GM18907 (cell line): ENCODE measurements around the gene CEP57L1.
"Not testable (repeated sequence)": the region's sequence is repeated elsewhere in the genome, so short reads cannot be mapped to it uniquely, and the experiment has no call there.

ENCODE experiments used
- ATAC-seq: cut with Tn5 transposase; IDR thresholded peaks from one replicate; pipeline ENCODE4 v1.9.1; 2021; ENCODE audit warnings: mild to moderate bottlenecking, moderate library complexity; ENCODE audit not compliant: unreplicated experiment

The CEP57L1 gene

DNA sequence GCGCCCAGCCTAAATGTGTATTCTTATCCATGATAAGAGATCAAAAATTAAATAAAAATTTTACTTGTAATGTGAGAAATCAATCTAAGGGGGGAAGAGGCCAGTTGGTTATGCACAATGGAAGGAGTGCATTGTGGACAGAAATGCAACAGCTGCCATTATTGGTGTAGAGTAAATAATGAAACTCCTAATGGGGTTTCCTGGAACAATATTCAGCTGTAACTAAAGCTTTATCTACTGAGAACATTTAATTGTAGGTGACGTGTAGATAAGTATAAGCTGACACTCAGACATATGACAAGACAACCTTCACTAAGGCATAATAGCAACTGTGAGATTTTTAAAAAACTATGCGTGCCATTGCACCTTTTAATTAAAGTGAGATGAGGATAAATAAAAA lies 71.4 kb downstream of the CEP57L1 start:
- no peak for ATAC-seq

DNA sequence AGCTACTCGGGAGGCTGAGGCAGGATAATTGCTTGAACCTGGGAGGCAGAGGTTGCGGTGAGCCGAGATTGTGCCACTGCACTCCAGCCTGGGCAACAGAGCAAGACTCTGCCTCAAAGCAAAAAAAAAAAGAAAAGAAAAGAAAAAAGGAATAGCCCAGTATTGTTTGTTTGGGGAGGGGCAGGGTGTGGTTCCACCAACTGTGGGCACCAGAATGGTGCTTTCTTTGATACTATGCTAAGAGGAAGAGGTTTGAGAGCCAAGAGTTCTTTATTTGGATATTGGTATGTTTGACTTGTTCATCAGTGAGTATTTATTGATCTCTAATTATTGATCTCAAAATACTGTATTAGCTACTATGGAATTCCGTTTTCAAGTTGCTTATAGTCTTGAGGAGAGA lies 72.3 kb downstream of the CEP57L1 start:
- no peak for ATAC-seq

GRCh38 chr6:109170333-109170732 lies 75.0 kb downstream of the CEP57L1 start:
- no peak for ATAC-seq

DNA sequence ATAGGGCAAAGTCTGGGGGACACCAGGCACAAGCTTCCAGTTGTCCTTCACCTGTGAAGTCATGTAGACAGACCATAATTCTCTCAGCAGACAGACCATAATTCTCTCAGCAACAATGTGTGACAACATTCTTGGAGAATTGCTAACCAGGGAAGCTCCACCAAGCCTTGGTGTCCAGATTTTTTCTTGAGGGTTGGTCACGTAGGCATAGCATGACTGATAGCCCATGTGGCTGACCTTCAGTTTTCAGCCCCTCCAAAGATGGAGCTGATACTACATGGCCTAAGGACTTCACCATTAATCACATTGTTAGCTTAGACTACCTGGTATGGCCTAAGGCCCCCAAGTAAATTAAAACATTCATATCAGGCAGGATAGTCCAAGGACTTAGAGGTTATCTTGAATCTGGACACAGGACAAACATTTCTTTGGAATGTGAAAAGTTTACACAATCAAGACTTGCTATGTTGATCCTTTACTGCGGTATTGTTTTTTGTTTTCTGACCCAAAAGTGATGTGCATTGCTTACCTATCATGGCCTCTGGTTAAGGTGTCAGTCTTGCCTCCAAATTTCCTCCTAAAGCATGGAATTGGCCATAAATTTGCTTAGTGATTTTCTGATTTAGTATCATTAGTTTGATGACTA lies 76.9 kb downstream of the CEP57L1 start:
- ATAC-seq: no peak

GRCh38 chr6:109174916-109175315 lies 79.6 kb downstream of the CEP57L1 start:
- no peak for ATAC-seq

DNA sequence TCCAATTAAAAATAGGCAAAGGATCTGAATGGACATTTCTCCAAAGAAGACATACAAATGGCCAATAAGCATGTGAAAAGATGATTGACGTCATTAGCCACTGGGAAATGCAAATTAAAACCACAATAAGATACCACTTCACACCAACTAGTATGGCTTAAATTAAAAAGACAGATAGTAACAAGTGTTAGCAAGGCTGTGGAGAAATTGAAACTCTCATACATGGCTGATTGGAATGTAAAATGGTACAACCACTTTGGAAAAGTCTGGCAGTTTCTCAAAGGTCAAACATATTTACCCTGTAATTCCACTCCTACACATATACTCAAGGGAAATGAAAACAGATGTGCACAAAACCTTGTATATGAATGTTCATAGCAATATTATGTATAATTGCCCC lies 83.6 kb downstream of the CEP57L1 start:
- no peak for ATAC-seq

- no peak for ATAC-seq
These were observed 84.2 kb downstream of the CEP57L1 start for GRCh38 chr6:109179507-109179906.

GRCh38 chr6:109182578-109182977 lies 87.3 kb downstream of the CEP57L1 start:
- ATAC-seq: no peak

- ATAC-seq: no peak
These were observed 87.9 kb downstream of the CEP57L1 start for GRCh38 chr6:109183109-109183650.

- ATAC-seq: no peak
These were observed 89.3 kb downstream of the CEP57L1 start for GRCh38 chr6:109184638-109185037.

DNA sequence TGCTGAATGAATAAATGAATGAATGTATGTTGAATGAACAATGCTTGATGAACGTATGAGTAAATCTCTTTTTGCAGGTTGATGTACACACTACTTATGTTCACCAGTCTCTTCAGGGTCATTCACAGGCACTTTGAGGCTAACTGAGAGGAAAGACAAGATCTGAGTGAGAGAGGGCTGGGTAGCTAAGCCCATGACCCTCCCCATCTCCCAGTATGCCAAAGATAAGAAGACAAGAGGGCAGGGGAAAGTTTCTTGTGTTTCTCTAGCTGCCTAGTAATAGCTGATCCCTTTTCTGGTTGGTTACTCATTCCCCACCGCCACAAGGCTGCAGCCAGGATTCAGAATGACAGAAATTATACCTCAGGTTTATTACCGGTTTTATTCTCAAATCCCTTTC lies 90.7 kb downstream of the CEP57L1 start:
- no peak for ATAC-seq

DNA sequence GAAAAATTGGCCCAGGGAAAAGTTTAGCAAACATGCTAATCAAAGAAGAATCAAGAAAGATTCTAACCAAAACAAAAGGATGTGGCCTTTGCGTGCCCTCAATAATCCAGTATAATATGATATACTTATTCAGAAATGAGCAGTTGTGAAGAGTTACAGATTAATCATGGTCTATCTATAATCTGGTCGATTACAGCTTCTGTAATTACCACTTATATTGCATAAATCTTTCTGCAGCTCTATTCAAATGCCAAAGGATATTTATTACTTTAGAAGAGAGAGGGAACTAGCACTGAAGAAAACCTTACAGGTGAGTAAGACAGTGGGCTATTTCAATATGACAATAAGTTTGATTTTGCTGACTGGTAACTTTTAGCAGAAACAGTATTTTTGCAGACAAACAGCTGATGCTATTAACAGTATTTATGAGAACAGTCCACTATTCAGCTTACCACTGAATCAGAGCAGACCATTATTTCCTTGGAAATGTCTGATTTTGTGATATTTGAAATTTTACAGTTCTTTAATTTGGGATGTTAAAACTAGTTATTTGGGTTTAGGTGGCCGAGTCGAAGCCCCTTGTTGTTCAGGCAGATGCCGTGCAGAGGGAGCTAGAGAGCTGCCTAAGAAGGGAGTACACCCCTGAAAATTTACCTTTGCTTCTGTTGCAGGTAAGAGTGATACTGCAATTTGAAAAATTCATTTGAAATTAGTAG lies 92.2 kb downstream of the CEP57L1 start:
- no peak for ATAC-seq

DNA sequence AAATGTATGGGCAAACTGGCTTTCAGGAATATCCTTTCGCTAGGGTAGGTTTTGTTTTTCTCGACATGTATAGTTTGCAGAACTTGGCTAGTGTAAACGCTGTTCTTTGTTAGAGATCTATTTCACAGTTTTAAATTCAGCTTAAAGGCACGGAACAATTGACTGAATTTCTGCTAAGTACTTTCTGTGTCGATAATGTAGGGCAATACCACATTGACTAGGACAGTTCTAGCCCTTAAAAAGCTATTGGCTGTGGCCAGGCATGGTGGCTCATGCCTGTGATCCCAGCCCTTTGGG lies 92.8 kb downstream of the CEP57L1 start:
- no peak for ATAC-seq

- ATAC-seq: not testable (repeated sequence)
These were observed 96.1 kb downstream of the CEP57L1 start for GRCh38 chr6:109191368-109191767.

DNA sequence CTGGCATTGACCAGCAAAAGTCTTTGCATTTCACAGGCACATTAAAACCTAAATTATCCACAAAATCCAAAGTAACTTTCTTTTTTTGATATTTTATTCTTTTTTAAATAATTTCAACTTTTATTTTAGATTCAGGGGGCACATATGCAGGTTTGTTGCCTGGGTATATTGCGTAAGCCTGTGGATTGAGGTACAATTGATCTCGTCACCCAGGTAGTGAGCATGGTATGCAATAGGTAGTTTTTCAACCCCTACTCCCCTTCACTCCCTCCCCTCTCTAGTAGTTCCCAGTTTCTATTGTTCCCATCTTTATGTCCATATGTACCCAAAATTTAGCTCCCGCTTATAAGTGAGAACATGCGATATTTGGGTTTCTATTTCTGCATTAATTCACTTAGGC lies 97.6 kb downstream of the CEP57L1 start:
- ATAC-seq: no peak

DNA sequence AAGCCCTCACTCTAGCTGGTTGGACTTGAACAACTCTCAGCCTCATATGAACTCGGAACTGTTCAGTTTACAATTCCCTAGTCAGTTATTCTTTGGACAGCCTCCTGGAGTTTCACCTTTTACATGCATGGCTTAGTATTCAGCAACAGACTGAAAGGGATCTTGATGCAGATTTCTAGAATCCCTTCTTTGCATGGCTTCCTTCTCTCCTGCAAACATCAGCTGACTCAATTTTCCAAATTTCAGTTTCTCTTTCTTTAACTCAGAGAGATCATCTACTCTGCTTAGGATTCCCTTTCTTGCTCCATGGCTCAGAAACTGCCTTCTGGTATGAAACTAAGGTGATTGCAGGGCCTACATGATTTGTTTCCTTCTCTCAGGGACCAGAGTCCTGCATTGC lies 99.6 kb downstream of the CEP57L1 start:
- no peak for ATAC-seq

- ATAC-seq: no peak
These were observed 101.8 kb downstream of the CEP57L1 start for GRCh38 chr6:109197061-109197460.

DNA sequence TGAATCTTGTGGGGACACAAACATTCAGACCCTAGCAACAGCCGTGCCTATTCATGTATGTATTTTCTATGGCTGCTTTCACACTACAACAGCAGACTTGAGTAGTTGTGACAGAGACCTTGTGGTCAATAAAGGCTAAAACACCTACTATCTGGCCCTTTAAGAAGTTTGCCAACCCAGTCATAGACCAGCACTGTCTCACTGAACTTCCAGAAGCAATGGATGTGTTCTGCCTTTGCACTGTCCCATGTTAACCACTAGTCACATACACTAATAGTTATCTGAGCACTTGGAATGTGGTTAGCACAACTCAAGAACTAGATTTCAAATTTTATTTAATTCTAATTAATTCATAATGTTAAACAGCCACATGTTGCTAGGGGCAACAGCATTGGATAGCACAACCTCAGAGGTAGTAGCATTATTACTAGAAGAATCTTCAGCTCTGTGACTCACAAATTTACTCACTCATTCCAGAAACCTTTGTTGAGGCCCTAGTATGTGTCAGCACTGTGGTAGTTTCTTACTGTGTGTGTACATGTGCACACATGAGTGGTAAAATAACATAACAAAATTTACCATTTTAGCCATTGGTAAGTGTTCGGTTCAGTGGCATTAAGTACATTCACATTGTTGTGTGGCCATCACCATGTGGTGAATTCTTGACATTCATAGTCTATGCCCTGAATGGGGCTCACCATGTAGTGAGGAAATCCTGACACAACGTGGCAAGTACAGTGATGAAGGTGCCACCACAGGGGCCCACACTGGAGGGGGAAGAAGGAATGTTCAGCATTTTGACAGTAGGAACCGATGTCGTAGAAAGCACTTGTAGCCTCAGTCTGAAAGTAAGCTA lies 107.3 kb downstream of the CEP57L1 start:
- ATAC-seq: no peak

DNA sequence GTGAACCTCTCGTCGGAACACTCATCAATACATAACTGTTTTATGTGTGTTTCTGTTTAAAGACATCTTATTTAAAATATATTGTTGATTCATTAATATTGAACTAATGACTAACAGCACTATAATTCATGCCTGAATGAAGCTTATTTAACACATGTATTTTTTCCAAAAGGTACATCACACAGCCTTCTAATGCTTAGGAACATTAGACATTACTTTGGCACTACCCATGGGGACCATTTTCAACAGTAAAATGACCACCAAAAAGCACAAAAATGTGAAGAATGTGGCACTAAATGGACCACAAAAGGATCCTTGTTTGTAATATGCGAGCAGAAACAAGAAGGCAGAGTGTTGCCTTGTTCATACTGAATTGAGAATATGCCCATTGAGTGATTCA lies 109.2 kb downstream of the CEP57L1 start:
- ATAC-seq: no peak

DNA sequence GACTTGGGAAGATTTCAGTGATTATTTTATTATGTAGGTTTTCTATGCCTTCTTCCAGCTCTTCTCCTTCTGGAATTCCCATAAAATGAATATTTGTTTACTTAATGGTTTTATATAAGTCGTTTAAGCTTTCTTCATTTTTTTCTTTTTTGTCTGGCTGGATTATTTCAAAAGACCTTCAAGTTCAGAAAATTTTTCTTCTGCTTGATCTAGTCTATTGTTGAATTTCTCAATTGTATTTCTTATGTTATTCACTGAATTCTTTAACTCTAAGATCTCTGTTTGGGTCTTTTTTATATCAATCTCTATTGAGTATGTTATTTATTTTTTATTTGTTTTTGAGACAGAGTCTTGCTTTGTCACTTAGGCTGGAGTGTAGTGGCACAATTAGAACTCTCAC lies 117.4 kb downstream of the CEP57L1 start:
- ATAC-seq: no peak
